ENCODE measurements around the gene ALOX12B.

ALOX12B gene

DNA sequence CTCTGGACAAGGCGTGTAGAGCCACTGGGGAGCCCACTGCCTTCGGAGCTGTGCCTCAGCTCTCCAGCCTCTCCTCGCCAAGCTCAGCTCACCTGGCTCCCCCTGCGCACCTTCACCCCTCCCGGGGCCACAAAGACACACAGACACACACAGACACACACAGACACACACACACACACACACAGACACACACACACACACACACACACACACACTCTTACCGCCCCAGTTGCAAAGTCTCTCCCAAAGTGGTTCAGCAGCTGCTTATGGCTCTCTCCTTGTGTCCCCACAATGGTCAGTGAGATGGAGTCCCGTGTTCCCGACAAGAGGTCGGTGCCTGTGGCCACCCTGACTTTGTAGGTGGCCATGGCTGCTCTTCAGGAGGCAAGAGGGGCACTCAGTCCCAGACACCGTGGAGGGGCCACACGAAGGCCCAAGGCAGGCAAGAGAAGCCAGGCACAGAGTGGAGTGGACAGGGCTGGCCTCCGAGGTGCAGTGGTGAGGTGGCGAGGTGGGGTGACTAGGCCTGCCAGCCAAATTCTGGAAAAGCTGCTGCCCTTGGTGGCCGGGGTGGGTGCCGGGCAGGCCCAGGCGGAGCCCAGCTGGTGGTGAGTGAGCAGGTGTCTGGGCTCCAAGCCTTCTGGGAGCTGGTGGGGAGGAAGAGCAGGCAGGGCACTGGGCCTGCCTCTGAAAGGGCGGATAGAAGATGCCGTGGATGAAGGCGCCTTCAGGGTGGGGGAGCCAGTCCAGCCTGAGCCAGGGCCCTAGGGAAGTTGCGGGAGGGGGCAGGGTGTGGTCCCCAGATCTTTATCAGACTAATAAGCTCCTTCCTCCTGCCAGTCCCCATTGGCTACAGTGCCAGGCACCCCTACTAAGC is at the start of gene ALOX12B:
ALOX12B (minus strand) TSS at position 642 of the 877 bp plus-strand sequence; CDS start at position 368, 274 bp downstream.
- no peak for DNase-seq (ENCODE audit: low read depth in 2 of 2)

DNA sequence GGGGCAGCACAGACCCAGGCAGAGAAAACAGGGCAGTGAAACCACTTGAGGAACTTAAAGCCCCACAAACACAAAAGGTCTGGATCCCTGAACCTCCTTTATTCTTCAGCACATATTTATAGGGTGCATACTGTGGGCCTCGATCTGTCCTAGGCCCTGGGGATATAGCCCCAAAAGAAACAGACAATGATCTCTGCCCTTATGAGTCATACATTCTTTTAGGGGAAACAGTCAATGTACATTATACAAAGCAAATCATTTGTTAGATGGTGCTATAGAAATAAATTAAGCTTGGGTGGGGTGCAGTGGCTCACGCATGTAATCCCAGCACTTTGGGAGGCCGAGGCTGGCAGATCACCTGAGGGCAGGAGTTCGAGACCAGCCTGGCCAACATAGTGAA is 46.4 kb upstream of the ALOX12B start:
- DNase-seq (ENCODE audit: low read depth in 2 of 2) = no peak

DNA sequence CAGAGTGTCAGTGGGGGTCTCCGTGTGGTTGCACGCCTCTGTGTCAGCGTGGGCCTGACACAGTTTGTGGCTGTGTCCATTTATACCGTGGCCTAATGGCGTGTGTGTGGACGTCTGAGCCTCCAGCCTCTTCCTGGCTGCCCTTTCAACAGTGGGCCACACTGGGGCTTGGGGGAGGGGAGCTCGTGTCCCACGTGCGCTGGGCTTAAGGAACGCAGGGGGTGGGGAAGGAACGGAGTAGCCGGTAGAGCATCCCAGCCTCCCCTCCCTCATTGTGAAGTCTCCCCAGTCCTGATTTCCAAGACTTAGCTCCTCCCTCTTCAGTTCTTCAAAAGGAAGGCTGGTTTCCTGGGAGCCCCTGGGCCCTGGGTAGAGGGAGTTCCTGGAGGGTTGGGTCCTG is 45.9 kb upstream of the ALOX12B start:
- no peak for DNase-seq (ENCODE audit: low read depth in 2 of 2)

- DNase-seq (ENCODE audit: low read depth in 2 of 2) = no peak
Measured at GRCh38 chr17:8131844-8132441, 44.4 kb upstream of the ALOX12B start.

DNA sequence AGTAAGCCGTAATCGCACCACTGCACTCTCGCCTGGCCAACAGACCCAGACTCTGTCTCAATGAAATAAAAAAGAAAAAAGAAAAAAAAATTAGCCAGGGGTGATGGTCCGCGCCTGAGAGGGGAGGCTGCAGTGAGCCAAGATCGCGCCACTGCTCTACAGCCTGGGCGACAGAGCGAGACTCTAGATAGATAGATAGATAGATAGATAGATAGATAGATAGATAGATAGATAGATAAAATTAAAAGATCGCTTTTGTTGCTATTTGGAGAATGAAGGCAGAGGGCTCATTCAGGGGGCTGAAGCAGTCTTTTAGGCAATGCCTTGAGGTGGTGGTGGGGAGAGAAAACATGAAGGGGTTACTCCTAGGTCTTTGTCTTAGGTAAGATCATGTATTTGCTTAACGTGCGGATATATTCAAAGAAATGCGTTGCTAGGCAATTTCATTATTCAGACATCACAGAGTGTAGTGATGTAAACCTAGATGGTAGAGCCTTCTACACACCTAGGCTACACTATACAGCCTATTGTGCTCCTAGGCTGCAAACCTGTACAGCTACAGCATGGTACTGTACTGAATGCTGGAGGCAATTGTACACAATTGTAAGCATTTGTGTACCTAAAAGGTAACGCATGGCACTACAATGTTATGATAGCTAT is 40.7 kb upstream of the ALOX12B start:
- DNase-seq (ENCODE audit: low read depth in 2 of 2) = no peak

DNA sequence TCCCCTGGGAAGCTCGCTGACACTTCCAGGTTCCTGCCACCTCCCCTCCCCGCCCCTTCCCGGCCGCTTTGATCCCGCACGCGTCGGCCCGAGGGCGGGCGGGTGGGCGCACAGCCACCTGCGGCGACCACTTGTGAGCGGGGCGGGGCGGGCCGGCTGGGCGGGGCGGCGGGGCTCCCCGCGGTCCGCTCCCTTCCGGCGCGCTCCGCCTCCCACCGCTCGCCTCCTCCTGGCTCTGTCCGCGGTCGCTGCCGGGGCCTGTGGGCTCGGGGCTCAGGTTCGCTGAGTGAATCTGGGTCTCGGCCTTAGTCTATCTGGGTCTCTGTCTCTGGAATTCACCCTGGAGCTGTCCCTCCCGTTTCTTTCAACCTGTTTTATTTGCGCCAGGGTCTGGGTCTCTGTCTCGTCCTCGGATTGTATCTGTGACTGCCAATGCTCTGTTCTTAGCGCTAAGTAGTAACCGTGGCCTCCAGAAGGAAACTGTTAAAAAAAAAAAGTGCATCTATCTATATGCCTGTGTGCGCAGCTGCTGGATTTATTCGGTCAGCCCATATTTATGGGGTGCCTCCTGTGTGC is 39.1 kb upstream of the ALOX12B start:
- DNase-seq (ENCODE audit: low read depth in 2 of 2) = no peak

DNA sequence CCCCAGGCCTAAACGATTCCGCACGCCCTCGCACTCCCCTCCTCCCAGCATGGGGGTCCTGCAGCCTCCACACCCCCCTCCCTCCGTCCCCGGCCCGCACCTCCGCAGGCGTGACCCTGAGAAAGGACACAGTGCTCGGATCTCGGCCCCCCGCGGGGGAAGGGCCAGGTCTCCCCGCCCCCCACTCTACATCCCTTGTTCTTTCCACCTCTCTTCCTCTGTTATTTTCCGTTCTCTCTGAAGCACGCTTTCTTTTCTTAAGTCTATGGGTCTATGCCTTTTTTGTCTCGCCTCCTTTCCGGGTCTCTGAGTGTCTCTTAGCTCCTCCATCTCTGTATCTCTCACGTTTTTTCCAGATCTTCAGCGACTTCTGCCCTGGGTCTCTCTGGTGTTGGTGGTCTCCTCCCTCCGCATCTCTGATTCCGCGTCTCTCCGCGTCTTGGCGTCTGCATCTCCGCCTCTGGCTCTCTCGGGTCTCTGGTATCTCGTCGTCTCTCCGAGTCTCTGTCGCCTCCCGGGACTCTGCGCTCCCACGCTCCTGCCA is 38.5 kb upstream of the ALOX12B start:
- no peak for DNase-seq (ENCODE audit: low read depth in 2 of 2)

- DNase-seq (ENCODE audit: low read depth in 2 of 2) = peak in 1 of 2 experiments; percentile 48
Measured at GRCh38 chr17:8125154-8125946, 37.8 kb upstream of the ALOX12B start.

GRCh38 chr17:8124350-8125153 is 37.0 kb upstream of the ALOX12B start:
- no peak for DNase-seq (ENCODE audit: low read depth in 2 of 2)

GRCh38 chr17:8123695-8124349 is 36.3 kb upstream of the ALOX12B start, which contains the start of gene HES7:
Gene HES7 (minus strand): TSS chr17:8124106. CDS start chr17:8124084, 22 bp downstream.
- no peak for DNase-seq (ENCODE audit: low read depth in 2 of 2)

DNA sequence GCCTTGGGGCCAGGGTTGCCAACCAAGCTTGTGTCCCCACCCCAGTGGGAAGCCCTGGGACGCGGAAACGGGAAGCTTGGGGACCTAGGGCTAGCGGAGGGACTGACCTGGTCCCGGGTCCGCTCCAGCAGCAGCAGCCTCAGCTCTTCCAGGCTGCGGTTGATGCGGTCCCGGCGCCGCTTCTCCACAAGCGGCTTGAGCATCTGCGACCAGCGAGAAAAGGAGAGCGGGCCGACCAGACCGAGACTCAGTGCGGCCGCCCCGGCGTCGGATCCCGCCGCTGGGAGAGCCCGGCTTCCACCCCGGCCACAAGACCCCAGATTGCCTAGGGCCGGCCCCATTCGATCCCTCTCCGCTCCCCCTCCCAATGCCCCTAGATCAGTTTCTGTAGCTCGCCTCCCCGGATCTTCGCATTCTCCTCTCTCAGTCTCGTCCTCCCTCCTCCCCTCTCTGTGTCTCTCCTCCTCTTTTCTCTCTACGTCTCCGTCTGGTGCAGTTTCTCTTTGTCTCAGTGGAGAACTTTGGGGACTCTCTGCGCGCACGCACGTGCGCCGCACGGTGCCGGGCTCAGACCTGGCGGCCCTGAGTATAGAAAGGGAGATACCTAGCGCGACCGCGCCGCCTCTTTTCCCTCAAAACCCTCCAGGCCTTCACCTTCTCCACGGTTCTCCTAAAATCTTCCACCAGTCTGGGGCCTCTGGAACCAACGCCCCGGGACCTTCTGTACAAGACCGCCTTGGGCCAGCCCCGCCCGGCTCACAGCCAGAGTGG is 35.6 kb upstream of the ALOX12B start:
- no peak for DNase-seq (ENCODE audit: low read depth in 2 of 2)

- DNase-seq (ENCODE audit: low read depth in 2 of 2) = no peak
Measured at GRCh38 chr17:8122422-8122923, 35.0 kb upstream of the ALOX12B start.

- DNase-seq (ENCODE audit: low read depth in 2 of 2) = no peak
Measured at GRCh38 chr17:8121681-8122421, 34.3 kb upstream of the ALOX12B start.

- no peak for DNase-seq (ENCODE audit: low read depth in 2 of 2)
Measured at GRCh38 chr17:8121407-8121680, 33.8 kb upstream of the ALOX12B start.

DNA sequence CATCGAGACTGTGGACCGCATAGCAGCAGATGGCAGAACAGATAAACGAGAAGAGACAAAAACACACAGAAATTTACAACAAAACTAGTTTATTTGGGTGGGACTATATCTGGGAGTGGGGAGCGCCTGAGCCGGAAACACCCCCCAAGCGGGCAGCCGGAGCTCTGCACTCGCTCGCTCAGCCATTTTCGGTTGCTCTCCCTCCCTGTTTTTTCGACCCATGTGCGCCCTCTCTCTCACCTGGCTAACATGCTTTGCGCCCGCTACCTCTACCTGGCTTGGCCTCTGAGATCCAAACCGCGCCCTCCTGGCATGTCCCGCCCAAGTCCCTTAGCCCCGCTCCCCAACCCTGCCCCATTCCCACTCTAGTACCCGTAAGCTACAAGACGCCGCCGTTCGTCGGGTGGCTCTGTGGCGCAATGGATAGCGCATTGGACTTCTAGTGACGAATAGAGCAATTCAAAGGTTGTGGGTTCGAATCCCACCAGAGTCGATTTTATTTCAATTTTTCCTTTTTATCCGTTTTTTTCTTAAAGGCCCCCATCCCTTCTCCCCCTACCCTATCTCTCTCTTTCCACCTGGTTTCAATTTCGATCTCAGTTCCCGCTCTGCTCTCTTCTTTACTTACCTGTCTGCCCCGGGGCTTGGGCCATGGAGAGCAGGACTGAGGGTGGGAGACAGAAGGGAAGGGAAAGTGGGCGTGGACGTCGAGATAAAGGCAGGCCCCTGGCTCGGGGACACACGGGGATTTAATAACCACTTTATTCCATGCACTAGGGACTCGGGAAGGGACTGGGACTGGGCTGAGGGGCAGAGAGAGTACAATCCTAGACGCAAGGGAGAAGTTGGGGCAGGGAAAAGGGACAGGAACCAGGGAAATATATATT is 33.2 kb upstream of the ALOX12B start:
- DNase-seq (ENCODE audit: low read depth in 2 of 2) = peak; percentile 35 to 42

DNA sequence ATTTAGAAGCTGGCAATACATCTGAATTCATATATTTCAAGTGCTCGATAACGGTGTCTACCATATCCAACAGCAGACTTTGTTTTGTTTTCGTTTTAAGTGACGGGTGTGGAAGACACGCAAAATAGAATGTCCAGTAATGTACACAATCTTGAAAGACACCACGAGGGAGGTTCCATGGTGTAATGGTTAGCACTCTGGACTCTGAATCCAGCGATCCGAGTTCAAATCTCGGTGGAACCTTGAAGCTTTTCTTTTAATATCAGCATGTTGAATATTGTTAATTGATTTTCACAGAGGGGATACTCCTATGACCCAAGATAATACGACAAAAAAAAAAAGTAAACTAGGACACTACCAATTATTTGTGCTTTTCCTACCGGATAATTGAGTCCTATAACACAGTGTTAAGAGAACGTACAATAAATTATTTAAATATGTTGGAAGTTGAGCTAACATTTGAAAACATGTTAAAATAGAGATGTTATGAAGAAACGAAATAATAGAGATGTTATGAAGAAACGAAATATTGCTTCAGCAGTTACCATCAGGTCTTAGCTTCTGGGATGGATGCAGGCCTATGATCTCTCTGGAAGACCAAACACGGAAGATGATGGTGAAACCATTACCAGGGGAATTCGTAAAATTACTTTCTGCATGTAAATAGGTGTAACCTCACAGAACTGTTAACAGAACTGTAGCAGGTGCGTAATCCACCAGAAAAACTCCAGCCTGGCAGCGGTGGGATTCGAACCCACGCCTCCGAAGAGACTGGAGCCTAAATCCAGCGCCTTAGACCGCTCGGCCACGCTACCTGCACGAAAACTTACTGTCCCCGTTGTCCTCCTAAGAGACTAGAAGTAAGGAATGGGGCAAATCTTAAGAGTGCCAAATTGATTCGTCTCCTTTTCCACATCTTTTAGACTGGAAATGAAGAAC is 32.3 kb upstream of the ALOX12B start:
- DNase-seq (ENCODE audit: low read depth in 2 of 2) = peak; percentile 84 to 87

All from fibroblast of skin of left biceps (primary cell).